Stimulated activated CD4-positive, alpha-beta T cell treated with anti-CD3 and anti-CD28 coated beads, Interleukin-4, amount 100 ng/mL, for 24 hours (primary cell): Measurements from ENCODE around the gene PJVK.
"Not testable (repeated sequence)": the region's sequence is repeated elsewhere in the genome, so short reads cannot be mapped to it uniquely, and the experiment has no call there.

ENCODE experiments used
- DNase-seq: peaks from one replicate; pipeline ENCODE4 v3.0.0-alpha.2; 2020

The PJVK gene, protein sequence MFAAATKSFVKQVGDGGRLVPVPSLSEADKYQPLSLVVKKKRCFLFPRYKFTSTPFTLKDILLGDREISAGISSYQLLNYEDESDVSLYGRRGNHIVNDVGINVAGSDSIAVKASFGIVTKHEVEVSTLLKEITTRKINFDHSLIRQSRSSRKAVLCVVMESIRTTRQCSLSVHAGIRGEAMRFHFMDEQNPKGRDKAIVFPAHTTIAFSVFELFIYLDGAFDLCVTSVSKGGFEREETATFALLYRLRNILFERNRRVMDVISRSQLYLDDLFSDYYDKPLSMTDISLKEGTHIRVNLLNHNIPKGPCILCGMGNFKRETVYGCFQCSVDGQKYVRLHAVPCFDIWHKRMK

DNA sequence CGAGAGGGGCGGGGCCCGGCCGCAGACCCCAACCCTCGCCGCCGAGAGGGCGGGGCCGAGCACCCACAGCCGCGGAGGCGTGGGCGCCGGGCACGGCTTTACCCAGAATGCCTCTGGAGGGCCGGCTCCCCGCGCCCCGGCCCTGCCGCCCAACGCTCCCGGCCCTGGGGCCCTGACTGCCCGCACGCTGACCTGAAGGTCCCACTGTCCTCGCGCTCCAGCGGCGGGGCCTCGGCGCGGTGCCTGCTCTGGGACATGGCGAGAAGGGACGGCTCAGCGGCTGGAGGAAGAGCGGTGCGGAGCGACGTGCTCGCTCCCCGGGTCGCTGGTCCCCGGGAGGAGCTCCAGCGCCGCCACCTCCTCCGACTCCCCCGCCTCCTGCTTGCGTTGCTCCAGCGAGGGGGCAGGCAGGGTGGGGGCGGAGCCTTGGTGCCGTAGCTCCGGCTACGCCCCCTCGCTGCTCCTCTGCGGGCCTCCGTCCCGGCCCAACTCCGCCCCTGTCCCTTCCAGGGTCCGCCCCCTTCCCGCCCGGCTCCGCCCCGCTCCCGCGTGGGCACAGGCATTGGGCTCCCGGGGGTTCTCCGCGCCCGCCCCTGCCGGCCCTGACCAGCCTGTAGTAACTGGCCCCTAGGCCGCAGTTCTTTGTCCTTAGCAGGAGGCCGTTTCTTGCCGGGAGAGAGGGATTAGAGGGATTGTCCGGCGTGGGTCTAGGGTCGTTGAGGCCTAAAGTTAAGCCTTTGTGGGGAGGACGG, at the start of gene PJVK, which contains the start of gene PRKRA:
TSS of gene PJVK (plus strand) at position 605 of the 752 bp plus-strand sequence. CDS start 2,032 bp downstream, outside the sequence.
TSS of gene PRKRA (minus strand) at position 402 of the 752 bp plus-strand sequence. CDS start at position 257, 145 bp downstream.
- peak; percentile 95 for DNase-seq

DNA sequence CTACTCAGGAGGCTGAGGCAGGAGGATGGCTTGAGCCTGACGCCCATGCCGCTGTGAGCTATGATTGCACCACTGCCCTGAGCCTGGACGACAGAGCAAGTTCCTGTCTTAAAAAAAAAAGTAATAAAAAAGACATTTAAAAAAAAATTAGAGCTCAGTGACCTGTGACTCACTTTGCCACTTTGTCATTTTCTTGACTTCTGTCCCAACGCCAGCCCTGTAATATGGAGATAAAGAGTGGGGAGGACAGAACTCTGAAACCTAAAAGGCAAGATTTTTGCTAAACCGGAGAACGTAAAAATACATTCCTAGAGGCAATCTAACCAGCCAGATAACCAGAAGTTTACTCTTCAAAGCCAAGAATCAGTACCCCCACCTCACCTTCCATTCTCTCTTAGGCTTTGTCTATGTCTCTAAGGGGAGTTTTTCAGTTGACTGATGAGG, 49.2 kb upstream of the PJVK start:
- DNase-seq: no peak

DNA sequence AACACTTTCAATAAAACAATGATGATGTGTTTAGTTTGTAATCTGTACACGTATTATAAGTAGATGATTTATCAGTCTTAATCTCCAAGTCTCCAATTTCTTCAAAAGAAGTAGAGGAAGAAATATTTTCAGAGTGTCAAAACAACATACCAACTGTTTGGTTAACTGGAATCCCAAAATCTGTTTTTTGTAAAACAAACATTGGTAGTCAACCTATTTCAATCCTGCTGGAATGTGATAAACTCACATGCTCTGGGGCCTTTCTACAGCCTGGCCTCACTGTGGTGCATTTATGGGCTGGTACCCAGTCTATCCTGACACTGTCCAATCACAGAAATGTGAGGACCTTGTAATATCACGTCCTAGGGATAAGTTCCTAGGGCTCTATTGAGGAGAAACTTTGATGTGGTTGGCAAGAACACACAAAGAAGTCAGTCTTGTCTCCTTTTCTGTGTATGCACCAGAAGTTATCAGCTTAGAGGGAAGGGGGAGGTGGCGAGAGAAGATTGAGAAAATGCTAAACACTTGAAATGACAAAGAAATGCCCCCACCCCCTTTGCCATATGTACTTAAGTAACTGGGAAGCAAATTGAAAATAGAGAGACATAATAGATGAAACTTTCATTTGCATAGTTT, 47.4 kb upstream of the PJVK start:
- no peak for DNase-seq

DNA sequence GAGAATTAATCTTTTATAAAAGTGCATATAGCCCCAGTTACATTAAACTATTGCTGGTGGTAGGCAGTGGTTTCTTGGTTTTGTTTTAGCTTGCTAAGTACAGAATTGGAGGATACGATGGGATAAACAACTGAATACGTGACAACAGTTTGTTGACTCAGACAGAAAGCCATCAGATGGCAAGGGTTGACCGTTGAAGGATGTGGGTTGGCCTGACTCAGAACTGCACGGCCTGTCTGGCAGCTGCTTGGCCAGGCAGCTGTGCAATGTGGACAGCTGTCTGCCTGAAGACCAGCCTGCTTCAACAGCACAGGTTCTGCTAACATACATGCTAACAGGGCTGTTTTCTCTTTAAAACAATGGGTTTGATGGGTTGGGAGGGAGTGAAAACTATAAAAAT, 46.8 kb upstream of the PJVK start:
- no peak for DNase-seq

DNA sequence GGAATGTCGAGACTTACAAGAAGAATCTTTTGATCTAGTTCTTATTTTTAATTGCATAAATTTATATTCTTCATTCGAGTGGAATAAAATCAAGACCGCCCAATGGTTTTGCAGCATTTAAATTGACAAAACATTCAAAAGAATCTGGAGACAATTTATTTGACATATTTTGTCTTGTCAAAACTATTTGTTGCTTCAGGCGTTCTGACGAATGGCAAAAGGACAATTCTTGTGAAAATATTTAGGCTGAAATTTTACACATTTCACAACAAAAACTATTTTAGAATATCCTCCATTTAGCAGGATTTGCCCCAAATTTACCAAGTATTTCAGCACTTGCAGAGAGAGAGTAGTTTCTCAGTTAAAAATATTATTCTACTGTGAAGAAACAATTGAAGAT, 41.9 kb upstream of the PJVK start:
- no peak for DNase-seq

DNA sequence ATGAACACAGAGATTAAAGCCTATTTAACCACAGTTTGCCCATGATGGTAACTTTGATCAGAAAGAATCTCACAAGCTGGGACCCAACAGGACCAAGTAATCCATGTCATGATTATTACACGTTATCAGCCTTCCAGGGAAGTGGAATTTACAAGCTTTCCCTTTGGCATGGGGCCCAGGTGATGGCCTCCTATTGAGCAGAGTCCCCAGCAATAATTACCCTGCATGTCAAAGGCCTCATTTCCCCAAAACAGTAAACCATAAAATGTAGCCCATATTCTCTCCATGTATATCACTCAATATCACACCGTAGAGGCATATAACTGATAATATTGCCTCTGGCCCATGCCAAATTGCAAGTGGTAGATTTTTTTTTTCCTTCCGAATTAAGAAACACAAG, 39.1 kb upstream of the PJVK start:
- no peak for DNase-seq

DNA sequence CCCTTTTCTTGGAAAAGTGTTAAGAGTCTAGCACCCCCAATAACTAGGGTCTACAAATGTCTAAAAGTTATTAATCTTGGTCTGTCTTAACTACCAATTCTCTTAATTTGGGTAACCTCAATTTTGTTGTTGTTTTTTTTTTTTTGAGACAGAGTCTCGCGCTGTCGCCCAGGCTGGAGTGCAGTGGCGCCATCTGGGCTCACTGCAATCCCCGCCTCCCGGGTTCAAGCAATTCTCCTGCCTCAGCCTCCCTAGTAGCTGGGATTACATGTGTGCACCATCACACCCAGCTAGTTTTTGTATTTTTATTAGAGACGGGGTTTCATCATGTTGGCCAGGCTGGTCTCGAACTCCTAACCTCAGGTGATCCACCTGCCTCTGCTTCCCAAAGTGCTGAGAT, 38.7 kb upstream of the PJVK start:
- not testable (repeated sequence) for DNase-seq

DNA sequence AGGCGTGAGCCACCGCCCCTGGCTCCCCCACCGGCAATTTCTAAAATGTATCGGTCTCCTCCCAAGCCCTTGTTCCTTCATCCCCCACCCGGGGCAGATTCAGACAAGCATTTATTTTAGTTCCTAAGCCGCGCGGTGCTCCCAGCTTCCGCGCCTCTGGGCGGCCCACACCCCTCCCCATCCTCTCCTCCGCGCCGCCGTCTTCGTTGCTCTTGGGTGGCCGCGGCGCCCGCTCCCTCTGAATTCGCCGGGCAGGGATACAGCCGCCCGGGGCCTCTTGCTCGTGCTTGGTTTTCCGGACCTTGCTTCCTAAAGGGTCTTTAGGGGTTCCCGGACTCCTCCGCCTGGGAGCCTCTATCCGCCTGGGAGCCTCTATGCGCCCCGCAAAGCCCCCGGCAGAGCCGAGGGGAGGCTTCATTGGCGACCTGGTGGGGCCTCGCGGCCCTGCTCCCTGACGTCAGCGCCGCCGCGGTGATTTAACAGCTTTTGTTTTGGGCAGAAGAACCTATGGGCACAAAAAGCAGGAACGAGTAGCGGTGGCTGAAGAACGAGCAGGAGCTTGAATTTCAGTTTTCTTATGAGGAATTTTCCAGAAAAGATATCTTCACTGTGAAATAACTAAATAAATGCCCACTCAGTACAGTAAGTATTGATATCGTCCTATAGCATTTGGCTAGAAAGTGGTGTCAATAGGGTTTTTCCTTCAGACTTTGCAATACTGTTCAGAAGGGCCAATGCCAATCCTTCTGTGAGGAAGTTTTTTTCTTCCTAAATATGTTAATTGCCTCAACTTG, 37.5 kb upstream of the PJVK start:
- DNase-seq: peak; percentile 76

DNA sequence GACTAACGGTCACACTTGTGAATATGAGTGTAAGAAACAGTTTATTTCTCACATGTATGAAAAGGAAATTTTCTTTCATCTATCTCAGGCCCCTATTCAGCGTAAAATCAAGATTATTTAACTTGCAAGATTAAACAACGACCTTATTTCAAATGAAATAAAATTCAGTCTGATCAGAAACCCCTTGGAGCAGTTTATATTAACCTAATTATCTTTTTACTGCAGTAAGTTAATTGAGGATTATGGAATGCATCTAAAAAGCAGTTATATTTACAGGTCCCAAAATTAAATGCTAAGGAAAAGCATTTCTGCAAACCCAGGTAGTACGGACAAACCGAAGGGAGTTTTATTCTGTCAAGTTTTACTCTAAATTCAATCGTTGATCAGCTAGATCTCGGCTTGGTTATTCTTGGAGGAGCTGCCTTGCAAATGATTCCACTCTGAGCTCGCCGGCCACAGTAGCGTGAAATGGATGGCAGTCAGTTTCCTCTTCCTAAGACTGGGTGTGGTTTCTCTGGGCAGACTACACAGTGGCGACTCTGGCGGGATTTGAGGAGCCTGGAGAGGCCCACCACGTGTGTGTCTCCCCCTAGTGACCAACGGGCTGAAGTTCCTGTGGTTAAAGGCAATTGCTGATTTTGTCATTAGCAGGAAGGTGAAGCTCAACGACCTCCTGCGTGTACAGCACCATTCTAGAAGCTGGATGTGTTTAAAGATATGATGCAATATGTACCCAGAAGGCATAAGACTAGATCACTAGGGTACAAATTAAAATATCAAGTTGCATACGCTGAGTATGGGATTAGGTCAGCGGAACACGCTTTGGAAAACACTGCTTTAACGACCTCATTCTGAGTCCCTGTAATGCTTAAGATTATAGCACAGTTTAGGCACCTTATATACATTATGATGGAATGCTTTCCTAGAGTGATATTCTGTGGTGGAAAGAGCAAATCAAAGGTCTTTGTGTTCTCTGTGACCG, 36.6 kb upstream of the PJVK start:
- peak; percentile 83 for DNase-seq

DNA sequence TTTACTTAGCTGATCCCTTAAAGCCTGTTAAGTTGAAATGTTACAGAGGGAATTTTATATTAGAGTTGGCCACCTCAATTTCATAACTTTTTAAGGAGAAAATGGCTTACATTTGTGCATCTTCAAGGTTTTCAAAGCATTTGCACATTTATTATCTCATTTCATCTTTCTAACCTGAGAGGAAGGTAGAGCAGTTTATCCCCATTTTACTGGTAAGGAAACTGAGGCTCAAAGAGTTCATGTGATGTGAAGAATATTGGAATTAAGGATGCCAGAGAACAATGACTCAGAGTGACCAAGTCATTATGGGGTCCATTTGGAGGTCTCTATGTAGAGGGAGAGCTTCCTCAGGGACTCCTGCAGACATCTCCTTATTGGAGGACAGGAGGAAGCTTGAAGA, 35.2 kb upstream of the PJVK start:
- DNase-seq: no peak

DNA sequence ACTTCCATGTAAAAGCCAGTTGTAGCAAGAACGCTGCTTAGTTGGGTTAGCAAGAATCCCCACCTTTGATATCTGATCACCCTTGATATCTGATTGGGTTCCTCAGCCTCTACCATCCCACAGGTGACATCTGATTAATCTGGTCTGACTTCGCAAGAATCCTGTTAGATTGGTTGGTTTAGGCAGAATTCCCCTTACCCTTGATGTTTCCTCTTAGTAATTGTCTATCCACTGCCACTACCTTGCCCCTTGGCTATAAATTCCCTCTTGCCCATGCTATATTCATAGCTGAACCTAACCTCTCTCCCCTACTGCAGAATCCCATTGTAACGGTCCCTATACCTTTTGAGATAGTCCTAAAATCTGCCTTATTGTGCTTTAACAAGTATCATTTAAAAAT, 33.3 kb upstream of the PJVK start:
- no peak for DNase-seq

DNA sequence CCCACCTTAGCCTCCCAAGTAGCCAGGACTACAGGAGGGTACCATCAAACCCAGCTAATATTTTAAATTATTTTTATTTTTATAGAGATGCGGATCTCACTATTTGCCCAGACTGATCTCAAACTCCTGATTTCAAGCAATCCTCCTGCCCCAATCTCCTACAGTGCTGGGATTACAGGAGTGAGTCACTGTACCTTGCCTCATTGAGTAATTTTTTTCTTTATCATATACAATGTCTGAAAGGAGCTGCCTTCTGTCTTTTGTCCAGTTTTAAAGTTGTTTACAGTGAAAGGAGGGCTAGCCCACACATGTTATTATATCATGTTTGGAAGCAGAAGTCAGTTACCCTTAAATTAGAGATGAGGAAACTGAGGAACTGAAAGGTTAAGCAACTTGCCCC, 32.8 kb upstream of the PJVK start:
- no peak for DNase-seq

DNA sequence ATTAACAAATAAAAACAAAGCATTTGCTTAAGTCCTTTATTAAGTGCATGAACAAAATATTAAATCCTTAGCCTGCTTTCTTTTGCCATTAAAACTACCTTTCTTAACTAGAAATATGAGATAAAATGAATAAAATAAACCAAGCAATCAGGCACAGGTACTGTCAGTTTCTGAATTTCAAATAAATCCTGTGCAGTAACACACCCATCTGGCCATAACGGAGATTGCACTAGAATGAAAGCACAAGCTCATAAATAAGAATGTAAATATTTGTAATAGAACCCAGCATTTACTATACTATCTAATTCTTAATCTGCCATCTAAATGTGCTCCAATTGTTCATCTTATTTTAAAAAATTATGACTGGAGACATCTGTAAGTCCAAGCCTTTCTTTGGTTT, 32.1 kb upstream of the PJVK start:
- DNase-seq: no peak

DNA sequence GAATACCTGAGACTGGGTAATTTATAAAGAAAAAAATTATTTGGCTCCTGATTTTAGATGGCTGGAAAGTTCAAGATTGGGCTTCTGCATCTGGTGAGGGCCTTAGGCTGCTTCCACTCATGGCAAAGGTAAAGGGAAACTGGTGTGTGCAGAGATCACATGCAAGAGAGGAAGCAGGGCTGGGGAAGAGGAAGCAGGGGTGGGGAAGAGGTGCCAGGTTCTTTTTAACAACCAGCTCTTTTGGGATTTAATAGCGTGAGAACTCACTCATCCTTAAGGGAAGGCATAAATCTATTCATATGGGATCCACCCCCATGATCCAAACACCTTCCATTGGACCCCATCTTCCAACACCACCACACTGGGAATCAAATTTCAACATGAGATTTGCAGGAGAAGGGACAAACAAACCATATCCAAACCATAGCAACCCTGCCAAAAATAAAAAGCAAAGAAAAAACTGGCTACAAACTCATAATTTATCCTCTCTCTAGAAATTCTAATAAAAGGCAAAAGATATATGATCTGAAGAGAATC, 30.6 kb upstream of the PJVK start:
- DNase-seq: no peak

DNA sequence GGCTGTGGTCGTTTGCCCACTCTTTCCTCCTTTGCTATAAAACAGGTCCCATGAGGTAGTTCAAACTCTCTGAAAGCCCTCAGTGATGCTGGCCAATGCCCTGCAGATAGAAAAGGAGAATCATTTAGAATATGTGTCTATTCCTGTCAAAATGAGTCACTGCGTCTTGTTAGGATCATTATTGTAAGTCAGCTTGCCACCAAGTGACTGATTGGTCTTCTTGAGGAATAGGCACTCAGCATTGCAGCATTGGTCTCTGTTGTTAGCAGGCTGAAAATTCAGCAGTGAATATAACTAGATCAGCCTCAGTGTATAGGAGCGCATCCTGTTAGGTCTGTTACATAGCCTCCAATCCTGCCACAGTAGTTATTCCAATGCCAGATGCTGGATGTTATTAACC, 29.1 kb upstream of the PJVK start:
- DNase-seq: no peak

DNA sequence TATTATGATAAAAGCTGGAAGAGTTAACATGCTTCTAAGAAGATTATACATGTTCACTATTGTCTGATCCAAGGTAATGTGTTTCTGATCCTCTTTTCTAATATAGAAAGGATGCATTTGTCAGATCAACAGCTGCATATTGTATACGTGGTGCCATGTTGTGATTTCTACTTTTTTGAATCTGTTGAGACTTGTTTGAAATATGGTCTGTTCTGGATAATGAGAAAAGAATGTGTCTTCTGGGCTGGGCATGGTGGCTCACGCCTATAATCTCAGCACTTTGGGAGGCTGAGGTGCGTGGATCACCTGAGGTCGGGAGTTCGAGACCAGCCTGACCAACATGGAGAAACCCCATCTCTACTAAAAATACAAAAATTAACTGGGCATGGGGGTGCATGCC, 27.4 kb upstream of the PJVK start:
- not testable (repeated sequence) for DNase-seq

DNA sequence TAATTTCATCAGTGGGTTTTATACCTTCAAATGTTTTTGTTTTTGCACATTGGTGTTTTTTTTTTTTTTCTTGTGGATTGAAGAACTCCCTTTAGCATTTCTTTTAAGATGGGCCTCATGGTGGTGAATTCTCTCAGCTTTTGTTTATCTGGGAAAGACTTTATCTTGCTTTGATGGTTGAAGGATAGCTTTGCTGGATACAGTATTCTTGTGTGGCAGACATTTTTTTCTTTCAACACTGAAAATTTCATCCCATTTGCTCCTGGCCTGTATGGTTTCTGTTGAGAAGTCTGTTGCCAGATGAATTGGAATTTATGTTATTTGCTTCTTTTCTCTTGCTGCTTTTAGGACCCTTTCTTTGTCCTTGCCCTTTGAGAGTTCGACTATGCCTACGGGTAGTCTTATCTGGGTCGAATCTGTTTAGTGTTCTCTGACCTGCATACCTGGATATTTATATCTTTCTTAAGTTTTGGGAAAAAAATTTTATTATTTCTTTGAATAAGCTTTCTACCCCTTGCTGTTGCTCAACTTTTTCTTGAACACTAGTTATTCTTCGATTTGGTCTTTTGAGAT, 25.8 kb upstream of the PJVK start:
- DNase-seq: no peak

DNA sequence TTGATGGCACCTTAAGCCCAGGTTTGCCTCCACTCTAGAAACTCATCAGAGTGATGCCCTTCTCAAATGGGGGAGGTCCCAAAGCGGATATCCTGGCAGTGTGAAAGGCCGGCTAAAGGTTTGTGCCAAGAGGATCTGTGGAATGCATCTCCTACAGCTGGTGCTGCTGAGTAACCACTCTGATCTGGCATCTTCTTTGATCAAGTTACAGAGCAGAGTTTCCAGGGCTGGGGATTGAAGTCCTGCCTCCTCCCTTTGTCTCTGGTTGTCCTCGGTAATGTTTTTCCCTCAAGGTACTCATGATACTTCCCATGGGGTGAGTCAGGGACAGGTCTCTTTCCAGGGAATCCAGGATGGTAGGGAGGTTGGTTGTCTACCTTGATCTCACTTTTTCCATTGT, 24.8 kb upstream of the PJVK start:
- DNase-seq: no peak

DNA sequence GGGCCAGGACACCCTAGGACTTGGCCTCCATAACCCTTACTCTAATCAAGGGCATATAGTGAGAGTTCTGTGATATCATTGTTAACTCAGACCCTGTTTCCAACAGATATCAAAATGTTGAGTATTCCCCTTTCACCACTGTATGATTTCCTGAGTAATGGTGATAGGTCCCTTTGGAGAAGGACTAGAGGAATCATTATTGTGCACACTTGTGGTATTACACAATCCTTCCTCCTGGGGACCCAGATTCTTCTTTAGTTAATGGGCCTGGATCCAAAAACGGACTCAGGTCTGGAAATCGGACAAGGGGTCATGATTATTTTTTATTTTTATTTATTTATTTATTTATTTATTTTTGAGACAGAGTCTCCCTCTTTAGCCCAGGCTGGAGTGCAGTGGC, 23.7 kb upstream of the PJVK start:
- DNase-seq: no peak

DNA sequence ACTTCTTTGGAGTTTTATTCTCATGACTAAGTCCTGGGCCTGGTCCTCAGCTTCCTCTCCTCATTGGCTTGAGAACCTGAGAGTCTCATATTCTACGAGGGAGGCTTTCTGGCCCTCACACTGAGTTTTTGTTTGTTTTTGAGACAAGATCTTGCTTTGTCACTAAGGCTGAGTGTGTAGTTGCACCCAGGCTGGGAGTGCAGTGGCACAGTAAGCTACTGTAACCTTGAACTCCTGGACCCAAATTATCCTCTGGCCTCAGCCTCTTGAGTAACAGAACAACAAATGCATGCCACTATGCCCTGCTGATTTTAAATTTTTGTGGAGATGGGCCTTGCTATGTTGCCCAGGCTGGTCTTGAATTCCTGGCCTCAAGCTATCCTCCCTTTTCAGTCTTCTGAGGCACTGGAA, 22.8 kb upstream of the PJVK start:
- no peak for DNase-seq

DNA sequence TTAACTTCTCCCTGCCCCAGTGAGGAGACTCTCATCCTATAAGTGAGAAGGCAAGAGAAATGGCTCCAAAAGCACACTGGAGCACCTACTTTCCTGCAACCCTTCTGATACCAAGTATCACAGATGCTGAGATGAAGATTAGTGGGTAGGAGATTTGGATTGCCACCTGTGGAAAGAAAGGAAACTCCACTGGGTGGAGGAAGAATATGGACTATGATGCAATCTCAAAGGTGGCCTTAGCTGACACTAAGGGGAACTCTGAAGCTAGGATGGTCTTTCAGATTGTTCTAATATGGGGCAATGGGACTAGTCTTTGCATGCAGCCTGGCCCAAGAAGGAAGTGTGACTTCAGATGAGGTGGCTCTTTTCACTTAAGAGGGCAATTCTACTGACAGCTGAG, 21.8 kb upstream of the PJVK start:
- DNase-seq: no peak
